GM21381 (cell line): ENCODE data around the gene WDR18.

Experiments
- ATAC-seq: cut with Tn5 transposase; IDR thresholded peaks from one replicate; pipeline ENCODE4 v1.9.1; 2021; ENCODE audit warnings: mild to moderate bottlenecking, moderate library complexity; ENCODE audit not compliant: unreplicated experiment

Gene WDR18

DNA sequence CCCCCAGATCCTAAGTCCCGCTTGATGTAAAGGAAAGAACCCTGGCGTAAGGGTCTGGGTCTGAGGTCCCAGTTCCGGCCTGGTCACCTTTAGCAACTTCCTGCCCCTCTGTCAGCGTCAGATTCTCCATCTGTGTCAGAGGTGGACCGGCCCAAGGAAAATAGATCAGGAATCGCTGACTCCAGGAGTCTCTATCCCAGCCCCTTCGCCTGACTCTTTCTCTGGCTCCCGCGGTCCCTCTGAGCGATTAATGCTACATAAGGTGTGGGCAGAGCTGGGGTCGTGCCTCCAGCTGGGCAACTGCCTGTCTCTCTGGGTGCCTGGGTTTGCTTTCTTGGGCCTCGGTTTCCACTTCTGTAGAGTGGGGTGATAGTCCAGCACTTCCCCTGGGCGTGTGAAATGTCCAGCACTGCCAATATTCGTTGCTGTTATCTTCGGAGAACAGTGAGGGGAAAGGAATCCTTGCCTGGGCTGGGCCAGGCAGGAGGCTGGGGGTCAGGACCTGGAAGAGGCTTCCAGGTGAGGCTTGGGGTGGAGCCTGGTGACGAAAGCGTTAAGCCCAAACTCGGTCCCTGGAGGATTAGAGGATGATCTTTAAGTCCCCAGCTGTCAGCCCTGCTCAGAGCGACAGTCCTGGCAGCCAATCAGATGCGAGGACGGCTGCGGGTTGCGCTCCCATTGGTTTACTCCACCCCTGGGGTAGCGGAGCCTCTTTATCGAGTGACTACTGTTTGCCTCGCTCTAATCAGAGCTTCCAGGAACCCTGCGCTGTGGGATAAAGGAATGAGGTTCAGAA, 56.5 kb downstream of the WDR18 start:
- peak; percentile 45 for ATAC-seq

GRCh38 chr19:1041272-1041834, 57.2 kb downstream of the WDR18 start:
- no peak for ATAC-seq

DNA sequence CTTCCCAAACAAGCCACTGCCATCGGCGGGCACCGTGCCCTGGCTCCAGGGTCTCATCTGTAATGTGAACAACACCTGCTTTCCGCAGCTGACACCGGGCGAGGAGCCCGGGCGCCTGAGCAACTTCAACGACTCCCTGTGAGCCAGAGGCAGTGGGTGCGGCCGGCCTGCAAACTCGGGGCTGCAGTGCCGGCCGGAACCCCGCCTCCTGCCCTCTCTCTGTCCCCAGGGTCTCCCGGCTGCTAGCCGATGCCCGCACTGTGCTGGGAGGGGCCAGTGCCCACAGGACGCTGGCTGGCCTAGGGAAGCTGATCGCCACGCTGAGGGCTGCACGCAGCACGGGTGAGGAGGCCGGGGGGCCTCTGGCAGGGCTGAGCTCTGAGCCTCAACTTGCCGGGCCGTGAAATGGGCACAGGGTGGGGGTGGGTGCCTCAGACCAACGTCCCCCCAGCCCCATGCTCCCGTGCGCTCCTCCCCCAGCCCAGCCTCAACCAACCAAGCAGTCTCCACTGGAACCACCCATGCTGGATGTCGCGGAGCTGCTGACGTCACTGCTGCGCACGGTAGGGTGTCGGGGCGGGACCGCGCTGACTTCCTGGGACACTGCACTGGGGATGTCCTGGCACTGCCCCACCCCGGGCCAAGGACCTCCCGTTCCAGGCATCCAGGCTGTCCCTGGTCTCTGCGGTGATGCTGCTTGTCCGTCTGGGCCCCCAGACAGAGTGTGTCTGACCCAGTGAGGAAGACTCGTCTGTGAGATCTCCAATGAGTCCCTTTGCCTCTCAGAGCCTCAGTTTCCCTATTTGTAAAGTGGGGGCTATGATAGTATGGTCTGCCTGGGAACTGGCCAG, 57.9 kb downstream of the WDR18 start:
- no peak for ATAC-seq

GRCh38 chr19:1042689-1043511, 58.8 kb downstream of the WDR18 start:
- ATAC-seq: no peak
